Central memory CD8-positive, alpha-beta T cell (primary cell): ENCODE data around the gene CTSD.

Experiments used
- ATAC-seq: fragments of 150-1000 bp; cut with Tn5 transposase; replicated peaks from 2 replicates; pipeline ENCODE4 v1.10.0; 2022; ENCODE audit warnings: mild to moderate bottlenecking, moderate FRiP score, moderate number of reproducible peaks; ENCODE audit not compliant: poor library complexity, severe bottlenecking; ENCODE audit errors: extremely low read depth
- DNase-seq, 2 donors: peaks; one replicate each; pipeline ENCODE4 v3.0.0; 2021; ENCODE audit warnings: low spot score in 2 of 2
- H3K27ac Mint-ChIP-seq: one replicate; pipeline ENCODE4 v1.8.0; 2022; ENCODE audit warnings: low read depth, mild to moderate bottlenecking, moderate library complexity, mixed read lengths
- H3K27me3 Mint-ChIP-seq: one replicate; pipeline ENCODE4 v1.8.0; 2022; ENCODE audit warnings: mixed read lengths
- H3K36me3 Mint-ChIP-seq: one replicate; pipeline ENCODE4 v1.8.0; 2022; ENCODE audit warnings: mild to moderate bottlenecking, moderate library complexity, mixed read lengths; ENCODE audit not compliant: insufficient read depth
- H3K4me1 Mint-ChIP-seq: one replicate; pipeline ENCODE4 v1.8.0; 2022; ENCODE audit warnings: mixed read lengths
- H3K4me3 Mint-ChIP-seq: one replicate; pipeline ENCODE4 v1.8.0; 2022; ENCODE audit warnings: mild to moderate bottlenecking, moderate library complexity, mixed read lengths
- H3K9me3 Mint-ChIP-seq: one replicate; pipeline ENCODE4 v1.8.0; 2022; ENCODE audit warnings: mixed read lengths

Gene CTSD

GRCh38 chr11:1761857-1762536 is 1.7 kb downstream of the CTSD start:
- DNase-seq (no peak), ATAC-seq (no peak)
- H3K4me1 Mint-ChIP-seq = peaks cover 41% of the 10 kb centered on the region
- peak overlapping the region; percentile 49 for H3K27ac Mint-ChIP-seq
- peaks cover 4% of the 10 kb centered on the region for H3K36me3 Mint-ChIP-seq
- no peaks in the 10 kb centered on the region for H3K27me3 Mint-ChIP-seq
- H3K9me3 Mint-ChIP-seq = no peaks in the 10 kb centered on the region
- peak overlapping the region; percentile 88 for H3K4me3 Mint-ChIP-seq

DNA sequence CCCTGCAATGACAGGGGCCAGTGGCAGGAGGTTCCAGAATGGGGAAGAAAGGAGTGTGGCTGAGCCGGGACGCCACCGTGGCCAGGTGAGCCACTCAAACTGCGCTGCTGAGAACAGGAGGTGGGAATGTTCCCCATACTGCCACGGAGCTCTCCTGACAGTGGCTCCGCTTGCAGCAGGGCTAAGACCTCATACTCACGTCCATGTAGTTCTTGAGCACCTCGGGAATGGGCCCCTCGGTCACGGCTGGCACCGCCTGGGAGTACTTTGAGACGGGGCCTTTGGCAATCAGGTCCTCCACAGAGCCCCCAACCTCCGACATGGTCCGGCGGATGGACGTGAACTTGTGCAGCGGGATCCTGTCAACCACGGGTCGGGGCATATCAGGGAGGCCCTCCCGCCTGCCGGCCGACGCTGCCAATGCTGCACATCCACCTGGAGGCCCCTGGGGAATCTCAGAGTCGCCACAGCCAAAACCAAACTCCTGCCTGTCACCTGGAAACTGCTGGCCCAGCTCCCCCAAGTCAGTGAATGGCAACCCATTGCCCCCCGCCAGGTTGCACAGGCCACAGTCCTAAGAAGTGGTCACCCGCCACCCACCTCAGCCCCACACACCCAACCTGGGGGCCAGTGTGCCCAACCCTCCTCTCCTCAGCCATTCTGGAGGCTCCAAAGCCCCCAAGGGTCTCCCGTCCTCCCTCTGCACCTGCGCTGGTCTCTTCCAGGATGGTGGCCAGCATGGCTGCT is 2.4 kb downstream of the CTSD start:
- H3K27ac Mint-ChIP-seq = peak overlapping the region; percentile 49
- H3K36me3 Mint-ChIP-seq = peaks cover 4% of the 10 kb centered on the region
- DNase-seq (no peak), ATAC-seq (no peak)
- H3K4me3 Mint-ChIP-seq = peak overlapping the region; percentile 88
- H3K4me1 Mint-ChIP-seq = peaks cover 48% of the 10 kb centered on the region
- no peaks in the 10 kb centered on the region for H3K9me3 Mint-ChIP-seq
- H3K27me3 Mint-ChIP-seq = no peaks in the 10 kb centered on the region

- no peak overlapping the region for H3K27ac Mint-ChIP-seq
- no peaks in the 10 kb centered on the region for H3K9me3 Mint-ChIP-seq
- peaks cover 4% of the 10 kb centered on the region for H3K36me3 Mint-ChIP-seq
- ATAC-seq = no peak
- no peak for DNase-seq
- H3K4me1 Mint-ChIP-seq = peaks cover 56% of the 10 kb centered on the region
- peak overlapping the region; percentile 78 for H3K4me3 Mint-ChIP-seq
- H3K27me3 Mint-ChIP-seq = no peaks in the 10 kb centered on the region
Measured at GRCh38 chr11:1760351-1761109, 3.2 kb downstream of the CTSD start.

GRCh38 chr11:1759851-1760220 is 3.9 kb downstream of the CTSD start:
- Mint-ChIP-seq H3K4me3 (peak overlapping the region; percentile 78), H3K4me1 (peaks cover 59% of the 10 kb centered on the region), H3K27me3 (no peaks in the 10 kb centered on the region), H3K36me3 (peaks cover 4% of the 10 kb centered on the region), H3K9me3 (no peaks in the 10 kb centered on the region), H3K27ac (no peak overlapping the region)
- DNase-seq (no peak), ATAC-seq (no peak)

- H3K9me3 Mint-ChIP-seq = no peaks in the 10 kb centered on the region
- H3K4me1 Mint-ChIP-seq = peaks cover 62% of the 10 kb centered on the region
- ATAC-seq (no peak), DNase-seq (no peak)
- peak overlapping the region; percentile 78 for H3K4me3 Mint-ChIP-seq
- H3K27ac Mint-ChIP-seq = peak overlapping the region; percentile 86
- H3K36me3 Mint-ChIP-seq = peaks cover 3% of the 10 kb centered on the region
- no peaks in the 10 kb centered on the region for H3K27me3 Mint-ChIP-seq
Measured at GRCh38 chr11:1759151-1759850, 4.4 kb downstream of the CTSD start.

GRCh38 chr11:1758611-1759150 is 5.0 kb downstream of the CTSD start:
- H3K27me3 Mint-ChIP-seq = no peaks in the 10 kb centered on the region
- peaks cover 60% of the 10 kb centered on the region for H3K4me1 Mint-ChIP-seq
- H3K27ac Mint-ChIP-seq = peak overlapping the region; percentile 86
- DNase-seq (no peak), ATAC-seq (no peak)
- H3K4me3 Mint-ChIP-seq = peak overlapping the region; percentile 78
- H3K36me3 Mint-ChIP-seq = peaks cover 1% of the 10 kb centered on the region
- no peaks in the 10 kb centered on the region for H3K9me3 Mint-ChIP-seq

DNA sequence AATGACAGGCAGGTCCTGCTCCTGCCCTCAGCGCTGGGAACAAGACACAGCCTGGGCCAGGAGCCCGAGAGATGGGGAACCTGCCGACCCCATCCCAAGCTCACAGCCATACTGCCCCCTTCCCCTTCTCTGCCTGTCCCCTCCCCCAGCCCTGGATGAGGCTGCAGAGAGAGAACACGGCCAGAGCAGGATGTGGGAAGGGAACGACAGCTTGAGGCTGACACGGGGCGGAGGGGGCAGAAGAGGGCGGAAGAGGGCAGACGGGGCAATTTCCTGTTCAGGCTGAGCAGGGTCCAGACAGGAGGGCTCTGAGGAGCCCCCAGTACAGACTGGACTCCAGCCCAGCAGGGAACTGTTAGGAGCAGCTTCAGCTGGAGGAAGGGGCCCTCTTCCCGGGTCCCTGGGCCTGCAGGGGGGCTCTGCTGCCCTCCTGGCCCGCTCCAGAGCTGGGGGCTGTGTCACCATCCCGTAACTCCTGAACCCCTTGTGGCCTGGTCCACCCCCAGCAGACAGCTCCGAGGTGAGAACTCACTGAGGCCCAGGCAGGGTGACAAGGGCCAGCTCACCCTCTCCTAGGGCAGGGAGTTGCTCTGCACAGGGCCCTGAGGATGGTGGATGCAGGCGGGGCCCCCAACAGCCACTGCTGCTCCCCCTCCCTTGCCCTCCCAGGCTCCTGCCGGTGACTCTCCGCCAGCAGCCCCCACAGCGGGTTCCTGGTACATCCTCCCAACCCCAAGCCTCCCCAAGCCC is 5.7 kb downstream of the CTSD start:
- ATAC-seq (peak; percentile 86), DNase-seq (peak in 1 of 2 donors; percentile 53)
- H3K9me3 Mint-ChIP-seq = no peaks in the 10 kb centered on the region
- H3K27ac Mint-ChIP-seq = peak overlapping the region; percentile 86
- H3K27me3 Mint-ChIP-seq = no peaks in the 10 kb centered on the region
- H3K4me3 Mint-ChIP-seq = peak overlapping the region; percentile 78
- peaks cover 1% of the 10 kb centered on the region for H3K36me3 Mint-ChIP-seq
- peaks cover 60% of the 10 kb centered on the region for H3K4me1 Mint-ChIP-seq

- Mint-ChIP-seq H3K36me3 (peaks cover 4% of the 10 kb centered on the region), H3K27me3 (no peaks in the 10 kb centered on the region), H3K9me3 (no peaks in the 10 kb centered on the region), H3K4me1 (peaks cover 52% of the 10 kb centered on the region), H3K27ac (peak overlapping the region; percentile 86), H3K4me3 (peak overlapping the region; percentile 78)
- ATAC-seq (no peak), DNase-seq (no peak)
Measured at GRCh38 chr11:1756791-1757771, 6.6 kb downstream of the CTSD start.

DNA sequence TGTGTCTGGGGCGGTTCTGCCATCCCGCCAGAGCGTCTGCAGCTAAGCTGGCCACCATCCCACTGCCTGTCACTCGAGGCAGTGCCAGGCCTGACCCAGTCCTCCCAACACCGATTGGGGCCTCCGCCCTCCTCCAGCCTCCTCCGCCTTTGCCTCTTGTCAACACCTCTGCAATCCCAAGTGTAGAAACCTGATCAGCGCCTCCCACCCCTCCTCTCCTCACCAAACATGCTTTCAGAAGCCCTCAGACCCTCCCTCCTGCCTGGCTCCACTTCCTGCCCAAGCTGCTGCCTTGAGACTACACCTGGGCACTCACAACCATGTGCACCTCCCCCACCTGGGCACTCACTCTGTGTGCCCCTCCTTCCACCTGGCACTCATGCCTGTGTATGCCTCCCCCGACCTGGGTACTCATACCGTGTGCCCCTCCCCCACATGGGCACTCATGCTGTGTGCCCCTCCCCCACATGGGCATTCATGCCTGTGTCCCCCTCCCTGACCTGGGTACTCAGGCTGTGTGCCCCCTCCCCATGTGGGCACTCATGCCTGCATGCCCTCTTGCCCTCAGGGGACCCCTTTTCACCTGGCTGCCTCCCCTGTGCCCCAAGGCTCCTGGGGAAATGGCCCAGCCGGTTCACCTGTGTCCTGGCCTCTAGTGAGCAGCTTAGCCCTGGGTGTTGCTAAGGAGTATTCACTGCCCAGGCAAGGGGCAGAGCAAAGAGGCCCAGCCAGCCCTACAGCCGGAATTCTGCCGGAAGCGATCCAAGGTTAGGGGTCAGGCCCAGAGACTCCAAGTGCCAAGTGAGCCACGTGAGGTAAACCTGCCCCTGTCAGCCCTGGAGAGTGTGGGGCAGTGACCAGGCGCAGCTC is 7.8 kb downstream of the CTSD start:
- Mint-ChIP-seq H3K36me3 (peaks cover 3% of the 10 kb centered on the region), H3K4me1 (peaks cover 45% of the 10 kb centered on the region), H3K9me3 (no peaks in the 10 kb centered on the region), H3K4me3 (peak overlapping the region; percentile 36), H3K27ac (peak overlapping the region; percentile 72), H3K27me3 (peaks cover under 1% of the 10 kb centered on the region)
- ATAC-seq (no peak), DNase-seq (no peak)

DNA sequence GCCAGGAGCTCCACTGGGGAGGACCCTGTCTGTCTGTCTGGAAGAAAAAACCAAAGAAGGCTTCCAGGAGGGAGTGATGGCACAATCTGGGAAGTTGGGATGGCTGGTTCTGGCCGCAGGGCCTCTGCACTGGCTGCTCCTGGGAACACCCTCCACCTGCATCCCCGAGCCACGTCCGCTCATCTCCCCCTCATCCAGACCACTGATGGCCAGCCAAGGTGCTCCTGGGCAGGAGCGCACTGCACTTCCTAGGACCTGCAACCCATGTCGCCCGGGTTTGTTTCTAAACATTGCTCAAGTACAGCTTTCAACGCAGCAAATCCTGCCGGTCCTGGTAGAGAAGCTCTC is 8.4 kb downstream of the CTSD start:
- no peak for ATAC-seq
- Mint-ChIP-seq H3K27me3 (peaks cover 6% of the 10 kb centered on the region), H3K36me3 (peaks cover 3% of the 10 kb centered on the region), H3K27ac (no peak overlapping the region), H3K9me3 (no peaks in the 10 kb centered on the region), H3K4me1 (peaks cover 49% of the 10 kb centered on the region), H3K4me3 (peak overlapping the region; percentile 36)
- no peak for DNase-seq
